Neural cell (in vitro differentiated cells): Measurements from ENCODE around the gene SBNO2.

ENCODE experiments used
- CTCF ChIP-seq: fragments of 450-650 bp; IDR thresholded peaks from 2 replicates; pipeline ENCODE4 v1.5.1; 2014; ENCODE audit warnings: antibody characterized with exemption, mild to moderate bottlenecking, moderate library complexity; ENCODE audit not compliant: poor library complexity, severe bottlenecking
- EP300 ChIP-seq: fragments of 450-650 bp; conservative IDR thresholded peaks from 2 replicates; pipeline ENCODE4 v1.6.1; 2014; ENCODE audit warnings: antibody characterized with exemption, mild to moderate bottlenecking, moderate library complexity; ENCODE audit not compliant: poor library complexity, severe bottlenecking
- EZH2 ChIP-seq: fragments of 200-600, 300-800 bp; shearing (Covaris generic), sonication (generic); IDR thresholded peaks from 2 replicates; pipeline ENCODE4 v1.6.1; 2014; ENCODE audit warnings: antibody characterized with exemption, low read length, borderline replicate concordance, mild to moderate bottlenecking; ENCODE audit not compliant: insufficient read depth, poor library complexity, severe bottlenecking
- REST ChIP-seq: IDR thresholded peaks from 2 replicates; pipeline ENCODE4 v1.6.1; 2012; ENCODE audit warnings: borderline replicate concordance
- TAF1 ChIP-seq: IDR thresholded peaks from 2 replicates; pipeline ENCODE4 v1.6.1; 2012; ENCODE audit warnings: low read depth

- TF ChIP-seq CTCF: no peak
- no peak for TF ChIP-seq REST
- no peak for TF ChIP-seq TAF1
- no peak for TF ChIP-seq EP300
- TF ChIP-seq EZH2: no peak
These were observed 7.0 kb downstream of the SBNO2 start for GRCh38 chr19:1166872-1167573.
